SH-SY5Y (cell line): ENCODE measurements around the gene EXOSC5.

Source experiments
- GATA2 ChIP-seq: IDR thresholded peaks from 2 replicates; pipeline ENCODE4 v1.6.1; 2011; ENCODE audit warnings: mild to moderate bottlenecking, low read depth, low read length
- GATA3 ChIP-seq: IDR thresholded peaks from 2 replicates; pipeline ENCODE4 v1.6.1; 2011; ENCODE audit warnings: low read depth, mild to moderate bottlenecking, low read length, moderate library complexity

- TF ChIP-seq GATA2 (no peak), GATA3 (no peak)
Observed at GRCh38 chr19:41422456-41422855, 25.3 kb upstream of the EXOSC5 start.
